SU-DHL-6 (cell line): Measurements from ENCODE around the gene DLD.
"Not testable (repeated sequence)": the region's sequence is repeated elsewhere in the genome, so short reads cannot be mapped to it uniquely, and the experiment has no call there.

Experiments used
- H2AFZ ChIP-seq: fragments of 200-600 bp; sonication (generic); 2 replicates; pipeline ENCODE4 v1.6.1; 2014; ENCODE audit warnings: low read depth, mild to moderate bottlenecking, moderate library complexity, mixed read lengths, antibody characterized with exemption, low read length; ENCODE audit not compliant: severe bottlenecking
- H3F3A ChIP-seq: fragments of 200-600 bp; shearing (Covaris generic); 2 replicates; pipeline ENCODE4 v1.6.0; 2016; ENCODE audit warnings: antibody characterized with exemption, mild to moderate bottlenecking; ENCODE audit not compliant: insufficient read depth
- H3K27ac ChIP-seq: fragments of 200-600 bp; sonication (generic); 2 replicates; pipeline ENCODE4 v1.5.1; 2016; ENCODE audit warnings: low read depth, mild to moderate bottlenecking, low read length, moderate library complexity, mixed read lengths
- H3K27me3 ChIP-seq: fragments of 200-600 bp; sonication (generic), shearing (Covaris generic); 2 replicates; pipeline ENCODE4 v1.6.0; 2014; ENCODE audit warnings: mild to moderate bottlenecking, low read length
- H3K36me3 ChIP-seq: fragments of 200-600 bp; sonication (generic); 2 replicates; pipeline ENCODE4 v1.6.1; 2014; ENCODE audit warnings: mild to moderate bottlenecking, low read length, mixed read lengths
- H3K4me2 ChIP-seq: fragments of 300-600, 200-600 bp; shearing (Covaris generic), sonication (generic); 2 replicates; pipeline ENCODE4 v1.6.0; 2014; ENCODE audit warnings: low read length, low read depth, mild to moderate bottlenecking; ENCODE audit not compliant: poor library complexity, severe bottlenecking
- H3K4me3 ChIP-seq: fragments of 200-600 bp; sonication (generic); 2 replicates; pipeline ENCODE4 v1.5.1; 2014; ENCODE audit warnings: antibody characterized with exemption, low read length, mild to moderate bottlenecking, mixed read lengths; ENCODE audit not compliant: insufficient read depth, poor library complexity, severe bottlenecking
- H3K79me2 ChIP-seq: fragments of 200-600 bp; sonication (generic); 2 replicates; pipeline ENCODE4 v1.6.1; 2014; ENCODE audit warnings: mild to moderate bottlenecking, low read length, moderate library complexity; ENCODE audit not compliant: insufficient read depth
- H3K9ac ChIP-seq: fragments of 200-600 bp; sonication (generic); 2 replicates; pipeline ENCODE4 v1.7.0; 2014; ENCODE audit warnings: mild to moderate bottlenecking, low read length
- H3K9me2 ChIP-seq: fragments of 200-600 bp; sonication (generic); replicated peaks from 2 replicates; pipeline ENCODE4 v1.6.1; 2014; ENCODE audit warnings: low read length; ENCODE audit not compliant: insufficient read depth
- H3K9me3 ChIP-seq: fragments of 200-600 bp; sonication (generic); 2 replicates; pipeline ENCODE4 v1.6.1; 2014; ENCODE audit warnings: low read length, mixed read lengths; ENCODE audit not compliant: insufficient read depth
- H4K20me1 ChIP-seq: fragments of 200-600 bp; sonication (generic); 2 replicates; pipeline ENCODE4 v1.6.1; 2014; ENCODE audit warnings: low read depth, mild to moderate bottlenecking, antibody characterized with exemption, low read length, moderate library complexity, mixed read lengths
- EZH2phosphoT487 ChIP-seq: fragments of 200-600 bp; sonication (generic), shearing (Covaris generic); conservative IDR thresholded peaks from 2 replicates; pipeline ENCODE4 v1.6.1; 2018; ENCODE audit warnings: mild to moderate bottlenecking, antibody characterized with exemption, low read length, moderate library complexity, mixed read lengths
- TF ChIP-seq, protein P1 (sequence below): fragments of 200-600 bp; sonication (generic); IDR thresholded peaks from one replicate; pipeline ENCODE4 v1.5.1; 2017; ENCODE audit warnings: antibody characterized with exemption, mild to moderate bottlenecking, low read length, moderate library complexity; ENCODE audit not compliant: insufficient read depth, poor library complexity, severe bottlenecking

DLD gene

DNA sequence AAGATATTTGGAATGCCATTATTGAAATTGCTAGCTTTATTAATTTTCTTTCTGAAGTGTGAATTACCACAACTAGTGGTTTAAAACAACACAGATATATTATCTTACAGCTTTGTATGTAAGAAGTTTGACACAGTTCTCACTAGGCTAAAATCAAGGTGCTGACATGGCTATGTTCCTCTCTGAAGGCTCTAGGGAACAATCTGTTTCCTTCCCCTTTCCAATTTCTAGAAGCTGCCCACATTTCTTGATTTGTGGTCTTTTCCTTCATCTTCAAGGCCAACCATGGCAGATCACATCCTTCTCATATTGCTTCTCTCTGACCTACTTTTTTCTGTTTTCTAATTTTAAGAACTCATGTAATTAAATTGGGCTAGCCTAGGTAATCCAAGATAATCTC, 44.7 kb upstream of the DLD start:
- H2AFZ ChIP-seq, result no peak overlapping the region
- no peaks in the 10 kb centered on the region for H4K20me1 ChIP-seq
- H3K27me3 ChIP-seq, result no peaks in the 10 kb centered on the region
- H3K9ac ChIP-seq, result no peak overlapping the region
- H3K9me3 ChIP-seq, result no peaks in the 10 kb centered on the region; the same call in 1 of the 2 replicates
- no peaks in the 10 kb centered on the region for H3K36me3 ChIP-seq
- TF ChIP-seq EZH2phosphoT487, result no peak
- TF ChIP-seq, protein P1, sequence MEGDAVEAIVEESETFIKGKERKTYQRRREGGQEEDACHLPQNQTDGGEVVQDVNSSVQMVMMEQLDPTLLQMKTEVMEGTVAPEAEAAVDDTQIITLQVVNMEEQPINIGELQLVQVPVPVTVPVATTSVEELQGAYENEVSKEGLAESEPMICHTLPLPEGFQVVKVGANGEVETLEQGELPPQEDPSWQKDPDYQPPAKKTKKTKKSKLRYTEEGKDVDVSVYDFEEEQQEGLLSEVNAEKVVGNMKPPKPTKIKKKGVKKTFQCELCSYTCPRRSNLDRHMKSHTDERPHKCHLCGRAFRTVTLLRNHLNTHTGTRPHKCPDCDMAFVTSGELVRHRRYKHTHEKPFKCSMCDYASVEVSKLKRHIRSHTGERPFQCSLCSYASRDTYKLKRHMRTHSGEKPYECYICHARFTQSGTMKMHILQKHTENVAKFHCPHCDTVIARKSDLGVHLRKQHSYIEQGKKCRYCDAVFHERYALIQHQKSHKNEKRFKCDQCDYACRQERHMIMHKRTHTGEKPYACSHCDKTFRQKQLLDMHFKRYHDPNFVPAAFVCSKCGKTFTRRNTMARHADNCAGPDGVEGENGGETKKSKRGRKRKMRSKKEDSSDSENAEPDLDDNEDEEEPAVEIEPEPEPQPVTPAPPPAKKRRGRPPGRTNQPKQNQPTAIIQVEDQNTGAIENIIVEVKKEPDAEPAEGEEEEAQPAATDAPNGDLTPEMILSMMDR, result no peak
- no peak overlapping the region for H3K4me2 ChIP-seq
- H3K4me3 ChIP-seq, result no peak overlapping the region
- no peaks in the 10 kb centered on the region for H3K79me2 ChIP-seq
- no peaks in the 10 kb centered on the region for H3K9me2 ChIP-seq
- H3F3A ChIP-seq, result no peaks in the 10 kb centered on the region
- H3K27ac ChIP-seq, result no peak overlapping the region

DNA sequence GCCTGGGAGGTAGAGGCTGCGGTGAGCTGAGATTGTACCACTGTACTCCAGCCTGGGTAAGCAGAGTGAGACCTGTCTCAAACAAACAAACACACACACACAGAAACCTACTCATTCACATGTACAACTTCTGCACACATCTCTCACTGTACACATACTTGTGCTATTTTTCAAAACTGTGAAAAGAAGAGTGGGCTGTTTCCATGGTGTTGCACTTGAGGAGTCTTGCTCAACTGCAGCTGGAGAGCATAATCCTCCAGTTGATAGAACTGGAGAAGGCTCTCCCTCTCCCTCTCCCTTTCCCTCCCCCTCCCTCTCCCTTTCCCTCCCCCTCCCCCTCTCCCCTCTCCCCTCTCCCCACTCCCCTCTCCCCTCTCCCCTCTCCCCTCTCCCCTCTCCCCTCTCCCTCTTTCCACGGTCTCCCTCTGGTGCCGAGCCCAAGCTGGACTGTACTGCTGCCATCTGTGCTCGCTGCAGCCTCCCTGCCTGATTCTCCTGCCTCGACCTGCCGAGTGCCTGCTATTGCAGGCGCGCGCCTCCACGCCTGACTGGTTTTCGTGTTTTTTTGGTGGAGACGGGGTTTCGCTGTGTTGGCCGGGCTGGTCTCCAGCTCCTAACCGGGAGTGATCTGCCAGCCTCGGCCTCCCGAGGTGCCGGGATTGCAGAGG, 43.7 kb upstream of the DLD start:
- Histone ChIP-seq H3K36me3 (no peaks in the 10 kb centered on the region), H3K27me3 (no peaks in the 10 kb centered on the region), H3K9ac (no peak overlapping the region), H3K4me2 (no peak overlapping the region), H3F3A (no peaks in the 10 kb centered on the region), H3K9me3 (no peaks in the 10 kb centered on the region; the same call in 1 of the 2 replicates), H2AFZ (no peak overlapping the region), H3K9me2 (no peaks in the 10 kb centered on the region), H3K4me3 (no peak overlapping the region), H3K27ac (no peak overlapping the region), H3K79me2 (no peaks in the 10 kb centered on the region), H4K20me1 (no peaks in the 10 kb centered on the region)
- TF ChIP-seq, protein P1, result no peak
- no peak for TF ChIP-seq EZH2phosphoT487

DNA sequence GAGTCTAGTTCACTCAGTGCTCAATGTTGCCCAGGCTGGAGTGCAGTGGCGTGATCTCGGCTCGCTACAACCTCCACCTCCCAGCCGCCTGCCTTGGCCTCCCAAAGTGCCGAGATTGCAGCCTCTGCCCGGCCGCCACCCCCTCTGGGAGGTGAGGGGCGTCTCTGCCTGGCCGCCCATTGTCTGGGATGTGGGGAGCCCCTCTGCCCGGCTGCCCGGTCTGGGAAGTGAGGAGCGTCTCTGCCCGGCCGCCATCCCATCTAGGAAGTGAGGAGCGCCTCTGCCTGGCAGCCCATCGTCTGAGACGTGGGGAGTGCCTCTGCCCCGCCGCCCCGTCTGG, 43.2 kb upstream of the DLD start:
- not testable (repeated sequence) for H3K4me3 ChIP-seq, H4K20me1 ChIP-seq, H3K9me2 ChIP-seq, H3K79me2 ChIP-seq, H3K36me3 ChIP-seq, H2AFZ ChIP-seq, H3F3A ChIP-seq, H3K27ac ChIP-seq, H3K9ac ChIP-seq, H3K9me3 ChIP-seq, H3K4me2 ChIP-seq, H3K27me3 ChIP-seq

DNA sequence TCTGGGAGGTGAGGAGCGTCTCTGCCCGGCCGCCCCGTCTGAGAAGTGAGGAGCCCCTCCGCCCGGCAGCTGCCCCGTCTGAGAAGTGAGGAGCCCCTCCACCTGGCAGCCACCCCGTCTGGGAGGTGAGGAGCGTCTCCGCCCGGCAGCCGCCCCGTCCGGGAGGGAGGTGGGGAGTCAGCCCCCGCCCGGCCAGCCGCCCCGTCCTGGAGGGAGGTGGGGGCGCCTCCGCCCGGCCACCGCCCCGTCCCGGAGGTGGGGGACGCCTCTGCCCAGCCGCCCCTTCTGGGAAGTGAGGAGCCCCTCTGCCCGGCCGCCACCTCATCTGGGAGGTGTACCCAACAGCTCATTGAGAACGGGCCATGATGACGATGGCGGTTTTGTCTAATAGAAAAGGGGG, 42.8 kb upstream of the DLD start:
- not testable (repeated sequence) for H3K27ac ChIP-seq

More for the DNA sequence above, 42.8 kb upstream of the DLD start:
- H3K4me3 ChIP-seq, H3K9me3 ChIP-seq, H3K4me2 ChIP-seq, H3F3A ChIP-seq, H2AFZ ChIP-seq, H3K9ac ChIP-seq, H3K9me2 ChIP-seq, H3K36me3 ChIP-seq, H3K79me2 ChIP-seq, H4K20me1 ChIP-seq, H3K27me3 ChIP-seq: not testable (repeated sequence)
